Cardiac muscle cell (in vitro differentiated cells and primary cell): Measurements from ENCODE around the gene OSBPL5. TPM values are rescaled to one million over a fixed set of nuclear protein-coding genes. Genes with fewer than 3 reads are reported as not detected.
"Not testable (repeated sequence)": the region's sequence is repeated elsewhere in the genome, so short reads cannot be mapped to it uniquely, and the experiment has no call there.

Source experiments
- DNase-seq, 2 donors: peaks; one replicate each; pipeline versions ENCODE4 v3.0.0 to v3.0.0-alpha.2; 2010 to 2017; ENCODE audit warnings: low read depth in 1 of 2, low spot score in 1 of 2
- H3K27ac ChIP-seq: fragments of 200-600 bp; sonication (generic); 2 replicates; pipeline ENCODE4 v1.5.1; 2016
- H3K27me3 ChIP-seq: fragments of 200-600 bp; sonication (generic); 2 replicates; pipeline ENCODE4 v1.6.0; 2016; ENCODE audit warnings: control low read depth
- H3K36me3 ChIP-seq: fragments of 200-600 bp; sonication (generic); 2 replicates; pipeline ENCODE4 v1.5.1; 2016; ENCODE audit warnings: control low read depth
- H3K4me1 ChIP-seq: fragments of 200-600 bp; sonication (generic); 2 replicates; pipeline ENCODE4 v1.8.1; 2017; ENCODE audit warnings: low read depth, mild to moderate bottlenecking, mixed run types
- H3K4me3 ChIP-seq: fragments of 200-600 bp; sonication (generic); 2 replicates; pipeline ENCODE4 v1.5.1; 2016; ENCODE audit warnings: mild to moderate bottlenecking
- H3K9me3 ChIP-seq: fragments of 200-600 bp; sonication (generic); 2 replicates; pipeline ENCODE4 v1.5.1; 2017; ENCODE audit warnings: low read depth, mild to moderate bottlenecking, control low read depth
- polyA plus RNA-seq: library from polyadenylated mRNA; unstranded; fragments of >200 nt; fragmentation: Nextera tagmentation; extraction: Ambion mirVana; gene quantifications from 2 replicates; pipeline ENCODE4 v1.2.1, GENCODE V29; 2016
- total RNA-seq: library from RNA; depleted of rRNA; stranded (reverse); fragments of >200 nt; gene quantifications from 2 replicates; pipeline ENCODE4 v1.2.3, GENCODE V29; 2016
- TF ChIP-seq, protein P1 (sequence below): IDR thresholded peaks from 2 replicates; pipeline ENCODE4 v1.5.1; 2012; ENCODE audit warnings: low read depth, mild to moderate bottlenecking, low read length

The OSBPL5 gene
- total and polyA plus RNA-seq, 2 experiments from 2014 or later = 20.9 to 33.9 TPM

DNA sequence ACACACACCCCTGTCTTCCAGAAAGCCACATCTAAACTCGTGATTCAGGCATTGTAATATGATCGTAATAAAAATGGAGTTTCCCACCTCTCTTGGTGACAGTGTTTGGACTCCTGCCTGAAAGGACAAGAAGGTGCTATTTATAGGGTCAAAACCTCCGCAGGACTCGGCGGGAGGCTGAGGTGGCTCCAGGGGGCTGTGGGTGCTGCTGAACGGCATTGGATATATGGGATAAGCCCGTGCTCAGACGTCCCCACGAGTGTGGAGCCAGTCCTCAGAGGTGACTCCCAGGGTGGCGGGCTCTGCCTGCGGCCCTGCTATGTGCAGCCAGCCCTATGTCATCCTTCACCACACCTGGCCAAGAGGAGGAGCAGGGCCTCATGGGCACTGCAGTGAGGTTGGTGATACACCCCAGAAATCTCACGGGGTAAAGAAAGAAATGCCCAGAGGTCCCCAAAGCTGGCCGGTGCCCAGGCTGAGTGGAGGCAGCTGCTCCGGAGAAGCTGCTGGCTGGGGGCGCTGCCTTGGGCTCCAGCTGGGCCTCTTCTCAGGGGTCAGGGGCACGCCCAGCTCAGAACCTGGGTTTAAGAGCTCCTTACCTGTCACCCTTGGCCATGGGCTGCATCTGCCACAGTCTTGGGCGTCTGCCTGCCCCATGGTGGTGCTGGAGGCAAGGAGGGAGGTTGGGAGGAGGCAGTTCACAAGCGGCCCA lies 5.1 kb upstream of the OSBPL5 start:
- Histone ChIP-seq H3K27ac (no peak overlapping the region), H3K9me3 (no peaks in the 10 kb centered on the region), H3K27me3 (peaks cover 8% of the 10 kb centered on the region), H3K36me3 (no peaks in the 10 kb centered on the region), H3K4me1 (peaks cover 15% of the 10 kb centered on the region), H3K4me3 (no peak overlapping the region)
- DNase-seq = peak in 1 of 2 donors; percentile 56
- TF ChIP-seq, protein P1, sequence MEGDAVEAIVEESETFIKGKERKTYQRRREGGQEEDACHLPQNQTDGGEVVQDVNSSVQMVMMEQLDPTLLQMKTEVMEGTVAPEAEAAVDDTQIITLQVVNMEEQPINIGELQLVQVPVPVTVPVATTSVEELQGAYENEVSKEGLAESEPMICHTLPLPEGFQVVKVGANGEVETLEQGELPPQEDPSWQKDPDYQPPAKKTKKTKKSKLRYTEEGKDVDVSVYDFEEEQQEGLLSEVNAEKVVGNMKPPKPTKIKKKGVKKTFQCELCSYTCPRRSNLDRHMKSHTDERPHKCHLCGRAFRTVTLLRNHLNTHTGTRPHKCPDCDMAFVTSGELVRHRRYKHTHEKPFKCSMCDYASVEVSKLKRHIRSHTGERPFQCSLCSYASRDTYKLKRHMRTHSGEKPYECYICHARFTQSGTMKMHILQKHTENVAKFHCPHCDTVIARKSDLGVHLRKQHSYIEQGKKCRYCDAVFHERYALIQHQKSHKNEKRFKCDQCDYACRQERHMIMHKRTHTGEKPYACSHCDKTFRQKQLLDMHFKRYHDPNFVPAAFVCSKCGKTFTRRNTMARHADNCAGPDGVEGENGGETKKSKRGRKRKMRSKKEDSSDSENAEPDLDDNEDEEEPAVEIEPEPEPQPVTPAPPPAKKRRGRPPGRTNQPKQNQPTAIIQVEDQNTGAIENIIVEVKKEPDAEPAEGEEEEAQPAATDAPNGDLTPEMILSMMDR = no peak

DNA sequence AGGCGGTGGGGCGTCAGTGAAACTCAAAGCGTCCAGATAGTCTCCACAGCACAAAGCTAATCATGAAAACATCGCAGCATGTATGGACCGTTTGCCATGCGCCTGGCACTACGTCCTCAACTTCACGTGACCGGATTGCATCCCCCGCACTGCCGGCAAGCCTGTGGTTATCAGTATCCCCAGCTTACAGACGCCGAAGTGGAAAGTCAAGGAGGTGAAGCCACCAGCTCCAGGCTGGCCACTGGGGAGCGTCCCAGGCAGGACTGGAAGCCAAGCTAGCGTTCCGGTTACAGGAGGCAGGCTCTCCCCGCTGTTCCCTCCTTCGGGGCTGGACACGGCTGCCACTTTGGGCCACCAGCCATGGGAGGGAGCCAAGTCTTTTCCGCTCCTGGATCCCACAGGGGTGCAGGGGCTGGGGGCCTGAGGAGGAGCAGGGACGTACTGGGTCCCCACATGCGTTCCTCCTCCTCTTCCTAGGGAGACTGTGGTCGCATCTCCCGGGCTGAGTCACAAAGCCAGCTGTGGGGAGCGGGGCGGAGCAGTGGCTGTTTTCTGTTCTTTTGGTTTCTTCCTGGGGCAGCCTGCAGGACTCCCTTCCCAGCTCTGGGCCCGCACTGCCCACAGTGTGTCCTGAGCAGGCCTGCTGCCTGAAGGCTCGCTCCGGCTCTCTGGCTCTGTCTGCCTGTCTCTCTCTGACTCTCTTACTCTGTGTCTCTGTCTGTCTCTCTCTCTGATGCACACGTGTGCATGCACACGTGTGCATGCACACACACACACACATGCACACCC lies 4.3 kb upstream of the OSBPL5 start:
- TF ChIP-seq, protein P1 = no peak
- peak; percentile 18 to 82 for DNase-seq
- Histone ChIP-seq H3K27ac (no peak overlapping the region), H3K9me3 (no peaks in the 10 kb centered on the region), H3K4me3 (no peak overlapping the region), H3K36me3 (no peaks in the 10 kb centered on the region), H3K4me1 (peaks cover 15% of the 10 kb centered on the region), H3K27me3 (peaks cover 8% of the 10 kb centered on the region)

DNA sequence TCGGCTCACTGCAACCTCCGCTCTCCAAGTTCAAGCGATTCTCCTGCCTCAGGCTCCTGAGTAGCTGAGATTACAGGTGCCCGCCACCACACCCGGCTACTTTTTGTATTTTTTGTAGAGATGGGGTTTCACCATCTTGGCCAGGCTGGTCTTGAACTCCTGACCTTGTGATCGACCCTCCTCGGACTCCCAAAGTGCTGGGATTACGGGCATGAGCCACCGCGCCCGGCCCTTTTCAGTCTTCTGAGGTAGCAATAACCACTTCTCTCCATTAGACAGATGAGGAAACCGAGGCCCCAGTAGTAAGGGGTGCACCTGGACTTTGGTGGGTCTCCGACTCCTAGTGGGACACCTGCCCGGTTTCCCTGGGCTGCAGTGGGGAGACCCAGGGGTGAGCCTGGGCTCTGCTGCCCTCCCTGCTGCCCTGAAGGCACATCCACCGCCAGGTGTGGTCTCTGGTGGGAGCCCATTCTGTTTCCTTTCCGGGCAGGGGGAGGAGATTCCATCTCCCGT lies 3.7 kb upstream of the OSBPL5 start:
- peaks cover 21% of the 10 kb centered on the region for H3K4me1 ChIP-seq
- not testable (repeated sequence) for H3K4me3 ChIP-seq, H3K36me3 ChIP-seq, H3K27me3 ChIP-seq, H3K27ac ChIP-seq, DNase-seq, H3K9me3 ChIP-seq

DNA sequence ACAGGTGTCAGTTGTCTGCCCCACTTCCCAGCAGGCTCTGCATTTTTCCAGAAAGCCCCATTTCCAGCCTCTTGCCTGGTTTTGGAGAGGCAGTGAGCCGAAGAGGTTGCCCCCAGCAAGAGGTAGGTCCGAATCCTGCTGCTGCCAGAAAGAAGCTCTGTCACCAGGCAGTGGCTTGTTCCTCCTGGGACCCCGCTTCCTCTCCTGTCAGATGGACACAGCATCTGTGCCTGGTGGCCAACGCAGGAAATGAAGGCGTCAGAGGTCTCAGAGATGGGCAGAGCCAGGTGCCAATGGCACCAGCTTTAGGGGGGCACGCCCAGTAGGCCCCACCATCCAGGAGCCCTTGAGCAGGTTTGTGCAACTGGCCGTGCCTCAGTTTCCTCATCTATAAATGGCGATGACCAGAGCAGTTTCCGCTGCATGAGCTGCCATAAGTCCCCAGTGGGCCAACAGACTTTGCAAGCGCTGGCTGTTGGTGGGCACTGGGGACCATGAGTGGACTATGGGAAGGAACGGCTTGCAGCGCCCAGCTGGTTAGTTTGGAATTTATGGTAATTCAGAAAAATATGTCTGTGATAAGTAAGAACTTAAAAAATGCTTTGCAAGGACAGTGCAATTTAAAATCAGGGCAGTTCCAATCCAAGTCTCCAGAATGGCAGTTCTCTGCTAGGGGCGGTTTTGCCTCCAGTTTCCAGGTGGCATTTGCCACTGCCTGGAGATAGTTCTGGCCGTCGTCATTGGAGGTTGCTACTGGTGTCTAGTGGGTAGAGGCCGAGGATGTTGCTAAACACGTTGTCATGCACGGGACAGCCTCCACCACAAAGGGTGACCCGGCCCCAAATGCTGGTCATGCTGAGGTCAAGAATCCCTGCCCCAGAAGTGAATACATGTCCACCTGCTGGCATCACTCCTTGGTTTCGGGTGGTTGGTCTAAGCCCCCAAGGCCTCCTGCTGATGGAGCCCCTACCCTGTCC lies 2.3 kb upstream of the OSBPL5 start:
- Histone ChIP-seq H3K27me3 (peaks cover 8% of the 10 kb centered on the region), H3K36me3 (no peaks in the 10 kb centered on the region), H3K4me1 (peaks cover 31% of the 10 kb centered on the region), H3K4me3 (no peak overlapping the region), H3K27ac (no peak overlapping the region), H3K9me3 (no peaks in the 10 kb centered on the region)
- TF ChIP-seq, protein P1 = no peak
- peak in 1 of 2 donors; percentile 0 for DNase-seq

DNA sequence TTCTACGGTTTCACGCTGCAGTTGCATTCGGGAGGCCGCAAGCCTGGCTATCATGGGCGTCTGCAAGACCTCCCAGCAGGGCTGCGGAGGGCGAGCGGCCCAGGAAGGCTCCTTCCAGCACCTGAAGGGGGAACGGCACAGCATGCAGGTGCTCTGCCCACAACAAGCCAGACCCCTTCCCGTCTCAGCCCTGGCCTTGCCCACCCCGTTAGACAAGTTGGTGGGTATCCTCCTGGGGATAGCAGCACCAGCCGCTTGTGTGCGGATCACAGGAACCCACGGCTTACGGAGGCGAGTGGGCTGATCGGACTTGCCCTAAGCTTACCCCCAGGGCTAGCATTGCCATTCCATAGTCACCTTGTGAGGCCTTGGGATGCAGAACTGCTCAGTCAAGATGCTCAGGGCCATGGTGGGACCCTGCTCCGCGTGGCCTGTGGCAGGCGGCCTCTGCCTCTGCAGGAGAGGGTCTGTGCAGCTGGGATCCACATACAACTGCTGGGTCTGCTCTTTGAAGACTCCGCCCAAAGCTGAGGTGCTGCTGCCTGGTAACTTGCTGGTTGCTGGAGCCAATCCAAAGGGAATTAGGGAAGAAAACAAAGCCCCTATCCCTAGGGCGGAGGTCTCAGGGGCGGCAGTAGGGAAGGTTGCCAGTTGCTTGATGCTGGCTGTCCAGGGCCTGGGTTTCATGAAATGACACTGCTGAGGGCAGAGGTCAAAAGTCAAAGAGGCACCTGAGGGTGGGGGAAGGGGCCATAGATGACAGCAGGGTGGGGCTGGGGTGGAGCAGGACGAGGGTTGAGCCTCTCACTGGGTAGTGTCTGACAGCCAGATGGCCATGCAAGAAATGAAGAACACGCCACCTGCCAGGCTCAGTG lies 1.4 kb upstream of the OSBPL5 start:
- Histone ChIP-seq H3K4me3 (no peak overlapping the region), H3K27me3 (peaks cover 3% of the 10 kb centered on the region), H3K9me3 (no peaks in the 10 kb centered on the region), H3K4me1 (peaks cover 31% of the 10 kb centered on the region), H3K36me3 (no peaks in the 10 kb centered on the region), H3K27ac (no peak overlapping the region)
- TF ChIP-seq, protein P1 = no peak
- no peak for DNase-seq
